HEK293 (cell line): ENCODE results near the gene ZNF287.

Experiments
- CTCF ChIA-PET: fragments of 350-600 bp; formaldehyde crosslinking; extraction: SDS; loops from one replicate; lab custom pipeline; 2021; ENCODE audit warnings: antibody characterized with exemption; lab: Yijun Ruan, JAX
- POLR2A ChIA-PET: fragments of 300-600 bp; formaldehyde crosslinking; extraction: SDS; loops from one replicate; lab custom pipeline; 2020; ENCODE audit warnings: antibody characterized with exemption, inconsistent platforms; lab: Yijun Ruan, JAX
- H3K27ac ChIP-seq: fragments of 200-500 bp; sonication (Bioruptor generic); 2 replicates; pipeline ENCODE4 v1.5.1; 2014; ENCODE audit warnings: low read depth, low read length, control low read depth, inconsistent platforms; ENCODE audit errors: extremely low read depth
- H3K36me3 ChIP-seq, 2 experiments: fragments of 200-500 bp in 1 of 2; sonication (Bioruptor generic) in 1 of 2; 1 replicate in 1 of 2; 2 replicates in 1 of 2; pipeline ENCODE4 v1.5.1; 2014 to 2017; ENCODE audit warnings: inconsistent platforms in 2 of 2, low read length in 2 of 2; ENCODE audit not compliant: control insufficient read depth in 2 of 2, insufficient read depth in 1 of 2
- H3K4me1 ChIP-seq: fragments of 200-500 bp; sonication (Bioruptor generic); 2 replicates; pipeline ENCODE4 v1.5.1; 2014; ENCODE audit warnings: mild to moderate bottlenecking, low read length, inconsistent platforms; ENCODE audit not compliant: control insufficient read depth, insufficient read depth
- H3K4me3 ChIP-seq: 2 replicates; pipeline ENCODE4 v1.5.1; 2011; ENCODE audit warnings: low read depth, mild to moderate bottlenecking, control low read depth, low read length, moderate library complexity
- H3K9me3 ChIP-seq: fragments of 200-500 bp; sonication (Bioruptor generic); 2 replicates; pipeline ENCODE4 v1.5.1; 2014; ENCODE audit warnings: low read depth, low read length, inconsistent platforms; ENCODE audit not compliant: control insufficient read depth, insufficient read depth
- KLF7 ChIP-seq: fragments of 450-650 bp; formaldehyde crosslinking; IDR thresholded peaks from 2 replicates; pipeline ENCODE4 v1.5.1; 2016; ENCODE audit warnings: missing biosample characterization, missing genetic modification characterization, borderline replicate concordance
- REST ChIP-seq: fragments of 450-650 bp; formaldehyde crosslinking; IDR thresholded peaks from 2 replicates; pipeline ENCODE4 v1.5.1; 2016; ENCODE audit warnings: missing biosample characterization, missing genetic modification characterization
- SETDB1 ChIP-seq: IDR thresholded peaks from one replicate; pipeline ENCODE4 v1.6.1; 2017; ENCODE audit warnings: mild to moderate bottlenecking, low read length, moderate library complexity, mixed read lengths; ENCODE audit not compliant: insufficient read length
- TRIM28 ChIP-seq: IDR thresholded peaks from 2 replicates; pipeline ENCODE4 v1.6.1; 2011; ENCODE audit warnings: low read length, control low read depth, borderline replicate concordance
- ZFP3 ChIP-seq: fragments of 450-650 bp; formaldehyde crosslinking; IDR thresholded peaks from 2 replicates; pipeline ENCODE4 v1.5.1; 2016; ENCODE audit warnings: low read depth, missing biosample characterization, missing genetic modification characterization
- ZNF202 ChIP-seq: fragments of 450-650 bp; formaldehyde crosslinking; IDR thresholded peaks from 2 replicates; pipeline ENCODE4 v1.5.1; 2016; ENCODE audit warnings: missing biosample characterization, missing genetic modification characterization, borderline replicate concordance
- ZNF274 ChIP-seq, 2 experiments: fragments of 200-500 bp in 1 of 2; fragments of 450-650 bp in 1 of 2; sonication (Bioruptor generic) in 1 of 2; formaldehyde crosslinking in 1 of 2; IDR thresholded peaks; 2 replicates each; pipeline versions ENCODE4 v1.5.1 to v1.6.1; 2014 to 2016; ENCODE audit warnings: borderline replicate concordance in 1 of 2, inconsistent platforms in 1 of 2, low read length in 1 of 2, missing biosample characterization in 1 of 2, missing genetic modification characterization in 1 of 2
- ZNF311 ChIP-seq: fragments of 450-650 bp; formaldehyde crosslinking; IDR thresholded peaks from 2 replicates; pipeline ENCODE4 v1.5.1; 2017; ENCODE audit warnings: missing biosample characterization, missing genetic modification characterization, borderline replicate concordance
- ZXDB ChIP-seq: fragments of 450-650 bp; formaldehyde crosslinking; IDR thresholded peaks from 2 replicates; pipeline ENCODE4 v1.5.1; 2016; ENCODE audit warnings: missing biosample characterization, missing genetic modification characterization
- TF ChIP-seq, protein P1 (sequence below): fragments of 450-650 bp; formaldehyde crosslinking; IDR thresholded peaks from 2 replicates; pipeline ENCODE4 v1.5.1; 2016; ENCODE audit warnings: missing biosample characterization, missing genetic modification characterization

ZNF287 gene

DNA sequence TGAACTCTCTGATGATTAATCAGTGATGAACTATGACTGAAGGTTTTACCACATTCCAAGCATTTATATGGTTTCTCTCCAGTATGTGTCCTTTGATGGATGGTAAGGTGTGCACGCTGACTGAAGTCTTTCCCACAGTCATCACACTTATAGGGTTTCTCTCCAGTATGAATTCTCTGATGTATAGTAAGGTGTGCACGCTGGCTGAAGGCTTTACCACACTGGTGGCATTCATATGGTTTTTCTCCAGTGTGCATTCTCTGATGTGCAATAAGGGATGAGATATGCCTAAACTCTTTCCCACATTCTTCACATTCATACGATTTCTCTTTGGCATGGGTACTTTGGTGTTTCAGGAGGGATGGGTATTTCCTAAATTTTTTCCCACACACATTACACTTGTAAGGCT lies 16.4 kb downstream of the ZNF287 start:
- H3K4me3 ChIP-seq, result no peak overlapping the region
- peaks cover 51 to 55% of the 10 kb centered on the region in 2 experiments for H3K36me3 ChIP-seq
- TF ChIP-seq ZNF202 (tag by site-specific recombination) (no peak), ZNF274 (IDR thresholded peaks at IDR 0.05; ENCODE audit: low read length) (0 out of 2 replicates have a peak, but pooled peaks have one; percentile 13), ZNF274 (tag by site-specific recombination; IDR thresholded peaks at IDR 0.05; ENCODE audit: borderline replicate concordance) (peak; percentile 78; the same call in 1 of the 2 replicates)
- POLR2A ChIA-PET, result no interaction called here
- no peak overlapping the region for H3K27ac ChIP-seq
- peaks cover 24% of the 10 kb centered on the region for H3K9me3 ChIP-seq
- H3K4me1 ChIP-seq, result no peaks in the 10 kb centered on the region
- CTCF ChIA-PET, result no interaction called here

DNA sequence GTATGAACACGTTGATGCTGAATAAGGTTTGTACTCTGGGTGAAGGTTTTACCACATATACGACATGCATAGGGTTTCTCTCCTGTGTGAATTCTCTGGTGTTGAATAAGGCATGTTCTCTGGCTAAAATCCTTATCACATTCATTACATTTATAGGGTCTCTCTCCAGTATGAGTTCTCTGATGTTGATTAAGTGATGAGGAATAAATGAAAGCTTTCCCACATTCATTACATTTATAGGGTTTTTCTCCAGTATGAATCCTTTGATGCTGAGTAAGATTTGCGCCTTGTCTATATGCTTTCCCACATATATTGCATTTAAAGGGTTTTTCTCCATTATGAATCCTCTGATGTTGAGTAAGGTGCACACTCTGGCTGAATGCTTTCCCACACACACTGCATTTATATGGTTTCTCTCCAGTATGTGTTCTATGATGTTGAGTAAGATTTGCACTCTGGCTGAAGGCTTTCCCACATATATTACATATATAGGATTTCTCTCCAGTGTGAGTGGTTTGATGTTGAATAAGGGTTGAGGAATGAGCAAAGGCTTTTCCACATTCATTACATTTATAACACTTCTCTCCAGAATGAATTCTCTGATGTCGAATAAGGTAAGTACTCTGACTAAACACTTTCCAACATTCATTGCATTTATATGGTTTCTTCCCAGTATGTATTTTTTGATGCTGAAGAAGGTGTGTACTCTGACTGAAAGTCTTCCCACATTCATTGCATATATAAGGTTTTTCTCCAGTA lies 16.9 kb downstream of the ZNF287 start:
- Histone ChIP-seq H3K9me3 (peaks cover 22% of the 10 kb centered on the region), H3K4me3 (no peak overlapping the region), H3K36me3 (peaks cover 45 to 49% of the 10 kb centered on the region in 2 experiments), H3K4me1 (no peaks in the 10 kb centered on the region), H3K27ac (no peak overlapping the region)
- POLR2A ChIA-PET, result no interaction called here
- CTCF ChIA-PET, result no interaction called here
- TF ChIP-seq SETDB1 (peak; percentile 99), ZXDB (no peak), TRIM28 (peak; percentile 99), ZNF274 (IDR thresholded peaks at IDR 0.05; ENCODE audit: low read length) (peak; percentile 94), ZNF274 (tag by site-specific recombination; IDR thresholded peaks at IDR 0.05; ENCODE audit: borderline replicate concordance) (peak; percentile 93), ZNF311 (tag by site-specific recombination) (no peak)
- TF ChIP-seq, all 188 proteins: peak for 3

- H3K4me3 ChIP-seq, result no peak overlapping the region
- H3K4me1 ChIP-seq, result peaks cover 4% of the 10 kb centered on the region
- H3K9me3 ChIP-seq, result no peaks in the 10 kb centered on the region
- no peak overlapping the region for H3K27ac ChIP-seq
- TF ChIP-seq ZNF202 (tag by site-specific recombination), result no peak
- TF ChIP-seq, protein P1, sequence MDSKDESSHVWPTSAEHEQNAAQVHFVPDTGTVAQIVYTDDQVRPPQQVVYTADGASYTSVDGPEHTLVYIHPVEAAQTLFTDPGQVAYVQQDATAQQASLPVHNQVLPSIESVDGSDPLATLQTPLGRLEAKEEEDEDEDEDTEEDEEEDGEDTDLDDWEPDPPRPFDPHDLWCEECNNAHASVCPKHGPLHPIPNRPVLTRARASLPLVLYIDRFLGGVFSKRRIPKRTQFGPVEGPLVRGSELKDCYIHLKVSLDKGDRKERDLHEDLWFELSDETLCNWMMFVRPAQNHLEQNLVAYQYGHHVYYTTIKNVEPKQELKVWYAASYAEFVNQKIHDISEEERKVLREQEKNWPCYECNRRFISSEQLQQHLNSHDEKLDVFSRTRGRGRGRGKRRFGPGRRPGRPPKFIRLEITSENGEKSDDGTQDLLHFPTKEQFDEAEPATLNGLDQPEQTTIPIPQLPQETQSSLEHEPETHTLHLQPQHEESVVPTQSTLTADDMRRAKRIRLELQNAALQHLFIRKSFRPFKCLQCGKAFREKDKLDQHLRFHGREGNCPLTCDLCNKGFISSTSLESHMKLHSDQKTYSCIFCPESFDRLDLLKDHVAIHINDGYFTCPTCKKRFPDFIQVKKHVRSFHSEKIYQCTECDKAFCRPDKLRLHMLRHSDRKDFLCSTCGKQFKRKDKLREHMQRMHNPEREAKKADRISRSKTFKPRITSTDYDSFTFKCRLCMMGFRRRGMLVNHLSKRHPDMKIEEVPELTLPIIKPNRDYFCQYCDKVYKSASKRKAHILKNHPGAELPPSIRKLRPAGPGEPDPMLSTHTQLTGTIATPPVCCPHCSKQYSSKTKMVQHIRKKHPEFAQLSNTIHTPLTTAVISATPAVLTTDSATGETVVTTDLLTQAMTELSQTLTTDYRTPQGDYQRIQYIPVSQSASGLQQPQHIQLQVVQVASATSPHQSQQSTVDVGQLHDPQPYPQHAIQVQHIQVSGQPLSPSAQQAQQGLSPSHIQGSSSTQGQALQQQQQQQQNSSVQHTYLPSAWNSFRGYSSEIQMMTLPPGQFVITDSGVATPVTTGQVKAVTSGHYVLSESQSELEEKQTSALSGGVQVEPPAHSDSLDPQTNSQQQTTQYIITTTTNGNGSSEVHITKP (tag by site-specific recombination), result peak; percentile 51; the same call in 1 of the 2 replicates
- no peaks in the 10 kb centered on the region for H3K36me3 ChIP-seq
- CTCF ChIA-PET, result interaction anchor here (0.6 to 4.0 kb wide), 9 partner anchors 16 to 832 kb away, joined by 3 to 26 read pairs (median 4); no protein-coding TSS in a partner anchor
- POLR2A ChIA-PET, result interaction anchor here (1.2 to 1.9 kb wide), 3 partner anchors 99 to 334 kb away, joined by 3 to 27 read pairs (median 16); partner anchors contain the start of gene UBB
These were observed 31.9 kb downstream of the ZNF287 start for GRCh38 chr17:16537130-16537458.

- Histone ChIP-seq H3K9me3 (no peaks in the 10 kb centered on the region), H3K36me3 (no peaks in the 10 kb centered on the region), H3K27ac (no peak overlapping the region), H3K4me3 (no peak overlapping the region), H3K4me1 (peaks cover 4% of the 10 kb centered on the region)
- no peak for TF ChIP-seq ZFP3 (tag by site-specific recombination)
- no peak for TF ChIP-seq REST
- no peak for TF ChIP-seq KLF7 (tag by site-specific recombination)
- POLR2A ChIA-PET, result no interaction called here
- CTCF ChIA-PET, result interaction anchor here (1.2 to 4.0 kb wide), 2 partner anchors 13 to 81 kb away, joined by 5 to 26 read pairs; no protein-coding TSS in a partner anchor
These were observed 34.8 kb downstream of the ZNF287 start for GRCh38 chr17:16534236-16534635.
